MM.1S (cell line): Measurements from ENCODE around the gene PDE4B.

ENCODE experiments used
- EZH2 ChIP-seq: fragments of 300-600 bp; sonication (generic); optimal IDR thresholded peaks from 2 replicates; pipeline ENCODE3; 2017; ENCODE audit warnings: low read depth, mild to moderate bottlenecking, antibody characterized with exemption, low read length, mixed read lengths
- TF ChIP-seq, protein P1 (sequence below): fragments of 300-600 bp; sonication (generic); IDR thresholded peaks from 2 replicates; pipeline ENCODE4 v1.5.1; 2016; ENCODE audit warnings: antibody characterized with exemption, low read length, mixed read lengths

DNA sequence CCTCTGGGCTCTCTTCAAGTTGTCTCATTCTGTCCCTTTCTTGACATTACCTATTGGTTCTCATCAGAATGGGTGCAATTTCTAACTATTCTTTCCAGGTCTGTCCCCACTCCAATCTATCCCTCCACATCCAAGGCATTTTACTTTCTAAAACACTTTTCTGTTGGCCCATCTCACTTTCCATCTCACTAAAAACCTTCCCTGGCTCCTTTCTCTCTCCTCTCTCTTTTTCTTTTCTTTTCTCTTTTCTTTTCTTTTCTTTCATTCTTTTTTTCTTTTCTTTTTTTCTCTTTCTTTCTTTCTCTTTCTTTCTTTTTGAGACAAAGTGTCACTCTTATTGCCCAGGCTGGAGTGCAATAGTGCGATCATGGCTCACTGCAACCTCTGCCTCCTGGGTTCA, 462.1 kb downstream of the PDE4B start:
- TF ChIP-seq, protein P1, sequence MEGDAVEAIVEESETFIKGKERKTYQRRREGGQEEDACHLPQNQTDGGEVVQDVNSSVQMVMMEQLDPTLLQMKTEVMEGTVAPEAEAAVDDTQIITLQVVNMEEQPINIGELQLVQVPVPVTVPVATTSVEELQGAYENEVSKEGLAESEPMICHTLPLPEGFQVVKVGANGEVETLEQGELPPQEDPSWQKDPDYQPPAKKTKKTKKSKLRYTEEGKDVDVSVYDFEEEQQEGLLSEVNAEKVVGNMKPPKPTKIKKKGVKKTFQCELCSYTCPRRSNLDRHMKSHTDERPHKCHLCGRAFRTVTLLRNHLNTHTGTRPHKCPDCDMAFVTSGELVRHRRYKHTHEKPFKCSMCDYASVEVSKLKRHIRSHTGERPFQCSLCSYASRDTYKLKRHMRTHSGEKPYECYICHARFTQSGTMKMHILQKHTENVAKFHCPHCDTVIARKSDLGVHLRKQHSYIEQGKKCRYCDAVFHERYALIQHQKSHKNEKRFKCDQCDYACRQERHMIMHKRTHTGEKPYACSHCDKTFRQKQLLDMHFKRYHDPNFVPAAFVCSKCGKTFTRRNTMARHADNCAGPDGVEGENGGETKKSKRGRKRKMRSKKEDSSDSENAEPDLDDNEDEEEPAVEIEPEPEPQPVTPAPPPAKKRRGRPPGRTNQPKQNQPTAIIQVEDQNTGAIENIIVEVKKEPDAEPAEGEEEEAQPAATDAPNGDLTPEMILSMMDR = no peak
- TF ChIP-seq EZH2 = no peak
